Hepatocyte (in vitro differentiated cells): ENCODE results near the gene KRT74.

Experiments used
- EZH2 ChIP-seq: fragments of 200-600 bp; sonication (generic); IDR thresholded peaks from 2 replicates; pipeline ENCODE4 v1.6.1; 2016; ENCODE audit warnings: antibody characterized with exemption, mild to moderate bottlenecking, borderline replicate concordance
- TF ChIP-seq, protein P1 (sequence below): fragments of 200-600 bp; sonication (generic); IDR thresholded peaks from 2 replicates; pipeline ENCODE4 v1.5.1; 2016; ENCODE audit warnings: antibody characterized with exemption, mild to moderate bottlenecking; ENCODE audit not compliant: poor library complexity

DNA sequence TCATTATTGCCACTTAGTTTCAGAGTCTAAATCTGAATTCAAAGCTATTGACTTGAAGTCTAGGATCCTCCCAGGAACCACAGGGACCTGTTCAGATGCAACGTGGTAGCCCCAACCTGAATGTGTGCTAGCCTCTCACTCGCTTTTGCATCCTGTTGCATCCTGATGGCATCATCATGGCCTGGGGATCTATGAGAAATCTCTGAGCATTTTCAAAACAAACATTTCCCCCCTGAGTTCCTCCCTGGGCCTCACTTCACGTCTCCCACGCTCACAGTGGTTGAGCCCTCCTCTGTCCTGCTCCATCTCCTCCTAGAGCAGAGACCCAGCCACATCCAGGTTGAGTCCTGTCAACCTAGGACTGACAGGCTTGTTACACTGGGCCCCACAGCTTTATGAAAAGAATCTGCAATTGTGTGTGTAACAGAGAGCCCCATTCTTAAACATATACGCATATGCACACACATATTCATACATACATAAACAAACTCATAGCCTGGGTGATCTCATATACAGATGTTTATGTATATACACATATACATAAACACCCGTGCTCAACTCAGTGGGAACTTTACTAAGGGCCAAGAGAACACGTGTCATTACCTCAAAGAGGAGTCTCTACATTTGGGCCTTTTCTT is 33.1 kb upstream of the KRT74 start:
- TF ChIP-seq, protein P1, sequence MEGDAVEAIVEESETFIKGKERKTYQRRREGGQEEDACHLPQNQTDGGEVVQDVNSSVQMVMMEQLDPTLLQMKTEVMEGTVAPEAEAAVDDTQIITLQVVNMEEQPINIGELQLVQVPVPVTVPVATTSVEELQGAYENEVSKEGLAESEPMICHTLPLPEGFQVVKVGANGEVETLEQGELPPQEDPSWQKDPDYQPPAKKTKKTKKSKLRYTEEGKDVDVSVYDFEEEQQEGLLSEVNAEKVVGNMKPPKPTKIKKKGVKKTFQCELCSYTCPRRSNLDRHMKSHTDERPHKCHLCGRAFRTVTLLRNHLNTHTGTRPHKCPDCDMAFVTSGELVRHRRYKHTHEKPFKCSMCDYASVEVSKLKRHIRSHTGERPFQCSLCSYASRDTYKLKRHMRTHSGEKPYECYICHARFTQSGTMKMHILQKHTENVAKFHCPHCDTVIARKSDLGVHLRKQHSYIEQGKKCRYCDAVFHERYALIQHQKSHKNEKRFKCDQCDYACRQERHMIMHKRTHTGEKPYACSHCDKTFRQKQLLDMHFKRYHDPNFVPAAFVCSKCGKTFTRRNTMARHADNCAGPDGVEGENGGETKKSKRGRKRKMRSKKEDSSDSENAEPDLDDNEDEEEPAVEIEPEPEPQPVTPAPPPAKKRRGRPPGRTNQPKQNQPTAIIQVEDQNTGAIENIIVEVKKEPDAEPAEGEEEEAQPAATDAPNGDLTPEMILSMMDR, result no peak
- TF ChIP-seq EZH2, result no peak
